HG02970 (cell line): Measurements from ENCODE around the gene LGALS7B.
"Not testable (repeated sequence)": the region's sequence is repeated elsewhere in the genome, so short reads cannot be mapped to it uniquely, and the experiment has no call there.

Experiments
- ATAC-seq: cut with Tn5 transposase; IDR thresholded peaks from one replicate; pipeline ENCODE4 v1.9.1; 2021; ENCODE audit warnings: mild to moderate bottlenecking, moderate library complexity, moderate number of reproducible peaks; ENCODE audit not compliant: unreplicated experiment, low FRiP score

LGALS7B gene

GRCh38 chr19:38788478-38789243 lies at the start of gene LGALS7B:
Gene LGALS7B, plus strand, starts transcription at chr19:38789200. Its CDS starts 27 bp downstream, at chr19:38789227.
- ATAC-seq = no peak

GRCh38 chr19:38739440-38740256 lies 49.4 kb upstream of the LGALS7B start:
- ATAC-seq = no peak

GRCh38 chr19:38740257-38740592 lies 48.8 kb upstream of the LGALS7B start:
- ATAC-seq = no peak

GRCh38 chr19:38740932-38741331 lies 48.1 kb upstream of the LGALS7B start:
- ATAC-seq = no peak

- ATAC-seq = no peak
These were observed 47.3 kb upstream of the LGALS7B start for GRCh38 chr19:38741670-38742069.

GRCh38 chr19:38742296-38742695 lies 46.7 kb upstream of the LGALS7B start:
- no peak for ATAC-seq

GRCh38 chr19:38742906-38743305 lies 46.1 kb upstream of the LGALS7B start:
- no peak for ATAC-seq

- ATAC-seq = no peak
These were observed 45.4 kb upstream of the LGALS7B start for GRCh38 chr19:38743394-38744297.

- no peak for ATAC-seq
These were observed 44.7 kb upstream of the LGALS7B start, which contains the start of gene CAPN12 for GRCh38 chr19:38744298-38744681. Gene CAPN12, minus strand, starts transcription at chr19:38744474. Its CDS starts 309 bp downstream, at chr19:38744165.

- no peak for ATAC-seq
These were observed 44.1 kb upstream of the LGALS7B start for GRCh38 chr19:38744874-38745273.

GRCh38 chr19:38745316-38745715 lies 43.7 kb upstream of the LGALS7B start:
- no peak for ATAC-seq

- ATAC-seq = not testable (repeated sequence)
These were observed 35.2 kb upstream of the LGALS7B start for GRCh38 chr19:38753783-38754182.

- ATAC-seq = not testable (repeated sequence)
These were observed 34.8 kb upstream of the LGALS7B start for GRCh38 chr19:38754196-38754595.

GRCh38 chr19:38759590-38760003 lies 29.4 kb upstream of the LGALS7B start:
- ATAC-seq = no peak

GRCh38 chr19:38760805-38761517 lies 28.0 kb upstream of the LGALS7B start:
- not testable (repeated sequence) for ATAC-seq

- not testable (repeated sequence) for ATAC-seq
These were observed 27.1 kb upstream of the LGALS7B start for GRCh38 chr19:38761884-38762389.

- ATAC-seq = no peak
These were observed 25.2 kb upstream of the LGALS7B start for GRCh38 chr19:38763795-38764220.

- no peak for ATAC-seq
These were observed 23.8 kb upstream of the LGALS7B start for GRCh38 chr19:38765214-38765613.

- no peak for ATAC-seq
These were observed 22.5 kb upstream of the LGALS7B start for GRCh38 chr19:38766276-38767047.
